GM12801 (cell line): ENCODE measurements around the gene CLEC16A.

ENCODE experiments used
- TF ChIP-seq, protein P1 (sequence below): IDR thresholded peaks from one replicate; pipeline ENCODE4 v1.5.1; 2011; ENCODE audit warnings: control low read depth; ENCODE audit not compliant: insufficient read length; ENCODE audit errors: extremely low read depth

Gene CLEC16A, protein sequence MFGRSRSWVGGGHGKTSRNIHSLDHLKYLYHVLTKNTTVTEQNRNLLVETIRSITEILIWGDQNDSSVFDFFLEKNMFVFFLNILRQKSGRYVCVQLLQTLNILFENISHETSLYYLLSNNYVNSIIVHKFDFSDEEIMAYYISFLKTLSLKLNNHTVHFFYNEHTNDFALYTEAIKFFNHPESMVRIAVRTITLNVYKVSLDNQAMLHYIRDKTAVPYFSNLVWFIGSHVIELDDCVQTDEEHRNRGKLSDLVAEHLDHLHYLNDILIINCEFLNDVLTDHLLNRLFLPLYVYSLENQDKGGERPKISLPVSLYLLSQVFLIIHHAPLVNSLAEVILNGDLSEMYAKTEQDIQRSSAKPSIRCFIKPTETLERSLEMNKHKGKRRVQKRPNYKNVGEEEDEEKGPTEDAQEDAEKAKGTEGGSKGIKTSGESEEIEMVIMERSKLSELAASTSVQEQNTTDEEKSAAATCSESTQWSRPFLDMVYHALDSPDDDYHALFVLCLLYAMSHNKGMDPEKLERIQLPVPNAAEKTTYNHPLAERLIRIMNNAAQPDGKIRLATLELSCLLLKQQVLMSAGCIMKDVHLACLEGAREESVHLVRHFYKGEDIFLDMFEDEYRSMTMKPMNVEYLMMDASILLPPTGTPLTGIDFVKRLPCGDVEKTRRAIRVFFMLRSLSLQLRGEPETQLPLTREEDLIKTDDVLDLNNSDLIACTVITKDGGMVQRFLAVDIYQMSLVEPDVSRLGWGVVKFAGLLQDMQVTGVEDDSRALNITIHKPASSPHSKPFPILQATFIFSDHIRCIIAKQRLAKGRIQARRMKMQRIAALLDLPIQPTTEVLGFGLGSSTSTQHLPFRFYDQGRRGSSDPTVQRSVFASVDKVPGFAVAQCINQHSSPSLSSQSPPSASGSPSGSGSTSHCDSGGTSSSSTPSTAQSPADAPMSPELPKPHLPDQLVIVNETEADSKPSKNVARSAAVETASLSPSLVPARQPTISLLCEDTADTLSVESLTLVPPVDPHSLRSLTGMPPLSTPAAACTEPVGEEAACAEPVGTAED

DNA sequence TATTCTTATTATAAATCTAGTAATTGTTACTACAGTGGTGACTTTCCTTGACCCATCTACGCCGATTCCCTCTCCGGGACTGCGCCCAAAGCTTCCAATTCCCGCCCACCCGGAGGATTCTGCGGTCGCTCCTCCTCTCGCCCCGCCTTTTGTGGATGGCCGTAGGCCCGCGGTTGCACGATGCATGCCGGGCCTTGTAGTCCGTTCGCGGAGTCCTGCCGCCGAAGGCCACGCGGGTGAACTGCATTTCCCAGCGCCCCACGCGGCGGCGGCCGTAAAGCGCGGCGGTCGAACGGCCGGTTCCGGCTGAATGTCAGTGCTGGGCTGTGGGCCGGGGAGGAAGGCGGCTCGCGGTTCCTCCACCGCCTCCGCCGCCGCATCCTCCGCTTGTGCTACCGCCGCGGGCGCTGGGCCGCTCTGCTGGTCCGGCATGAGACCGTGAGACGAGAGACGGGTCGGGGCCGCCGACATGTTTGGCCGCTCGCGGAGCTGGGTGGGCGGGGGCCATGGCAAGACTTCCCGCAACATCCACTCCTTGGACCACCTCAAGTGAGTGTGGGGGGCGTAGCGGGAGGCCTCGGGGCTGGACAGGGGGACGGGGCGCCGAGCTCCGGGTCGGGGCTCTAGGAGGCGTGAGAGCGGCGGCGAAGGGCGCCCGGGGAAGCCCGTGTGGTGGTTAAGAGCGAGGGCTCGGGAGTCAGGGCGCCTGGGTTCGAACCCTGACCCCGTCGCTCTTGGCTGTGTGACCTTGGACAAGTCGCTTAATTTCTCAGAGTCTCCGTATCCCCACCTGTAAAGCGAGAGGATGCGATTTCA is at the start of gene CLEC16A:
TSS of gene CLEC16A (plus strand) at position 316 of the 816 bp plus-strand sequence. CDS start at position 470, 154 bp downstream.
- TF ChIP-seq, protein P1, sequence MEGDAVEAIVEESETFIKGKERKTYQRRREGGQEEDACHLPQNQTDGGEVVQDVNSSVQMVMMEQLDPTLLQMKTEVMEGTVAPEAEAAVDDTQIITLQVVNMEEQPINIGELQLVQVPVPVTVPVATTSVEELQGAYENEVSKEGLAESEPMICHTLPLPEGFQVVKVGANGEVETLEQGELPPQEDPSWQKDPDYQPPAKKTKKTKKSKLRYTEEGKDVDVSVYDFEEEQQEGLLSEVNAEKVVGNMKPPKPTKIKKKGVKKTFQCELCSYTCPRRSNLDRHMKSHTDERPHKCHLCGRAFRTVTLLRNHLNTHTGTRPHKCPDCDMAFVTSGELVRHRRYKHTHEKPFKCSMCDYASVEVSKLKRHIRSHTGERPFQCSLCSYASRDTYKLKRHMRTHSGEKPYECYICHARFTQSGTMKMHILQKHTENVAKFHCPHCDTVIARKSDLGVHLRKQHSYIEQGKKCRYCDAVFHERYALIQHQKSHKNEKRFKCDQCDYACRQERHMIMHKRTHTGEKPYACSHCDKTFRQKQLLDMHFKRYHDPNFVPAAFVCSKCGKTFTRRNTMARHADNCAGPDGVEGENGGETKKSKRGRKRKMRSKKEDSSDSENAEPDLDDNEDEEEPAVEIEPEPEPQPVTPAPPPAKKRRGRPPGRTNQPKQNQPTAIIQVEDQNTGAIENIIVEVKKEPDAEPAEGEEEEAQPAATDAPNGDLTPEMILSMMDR, result no peak

DNA sequence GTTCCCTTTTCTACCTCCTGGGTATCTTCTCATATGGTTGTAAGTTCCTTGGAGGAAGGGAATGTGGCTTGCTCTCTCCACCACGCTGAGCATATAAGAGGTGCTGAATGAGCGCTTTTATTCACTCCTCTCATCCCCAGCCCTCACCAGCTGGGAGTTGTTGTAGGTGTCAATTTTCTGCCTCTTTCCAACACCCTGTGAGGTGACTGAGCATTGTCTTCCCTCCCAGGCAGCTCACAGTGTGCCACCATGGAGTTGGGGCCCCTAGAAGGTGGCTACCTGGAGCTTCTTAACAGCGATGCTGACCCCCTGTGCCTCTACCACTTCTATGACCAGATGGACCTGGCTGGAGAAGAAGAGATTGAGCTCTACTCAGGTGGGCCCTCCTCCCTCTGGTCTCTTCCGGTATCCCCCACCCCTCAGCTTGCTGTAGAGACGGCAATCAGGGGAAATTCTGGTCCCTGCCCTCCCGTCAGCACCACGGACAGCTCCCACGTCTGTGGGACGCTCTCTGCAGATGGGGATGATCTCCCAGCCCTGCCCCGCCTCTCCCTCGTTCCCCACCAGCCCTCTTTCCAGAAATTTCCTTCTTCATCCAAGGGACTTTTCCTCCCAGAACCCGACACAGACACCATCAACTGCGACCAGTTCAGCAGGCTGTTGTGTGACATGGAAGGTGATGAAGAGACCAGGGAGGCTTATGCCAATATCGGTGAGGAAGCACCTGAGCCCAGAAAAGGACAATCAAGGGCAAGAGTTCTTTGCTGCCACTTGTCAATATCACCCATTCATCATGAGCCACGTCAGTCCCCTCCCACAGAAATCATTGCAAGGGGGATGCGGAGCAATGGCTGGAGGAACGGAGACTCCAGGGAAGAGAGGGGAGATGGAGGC is 49.1 kb upstream of the CLEC16A start:
- TF ChIP-seq, protein P1, result no peak

DNA sequence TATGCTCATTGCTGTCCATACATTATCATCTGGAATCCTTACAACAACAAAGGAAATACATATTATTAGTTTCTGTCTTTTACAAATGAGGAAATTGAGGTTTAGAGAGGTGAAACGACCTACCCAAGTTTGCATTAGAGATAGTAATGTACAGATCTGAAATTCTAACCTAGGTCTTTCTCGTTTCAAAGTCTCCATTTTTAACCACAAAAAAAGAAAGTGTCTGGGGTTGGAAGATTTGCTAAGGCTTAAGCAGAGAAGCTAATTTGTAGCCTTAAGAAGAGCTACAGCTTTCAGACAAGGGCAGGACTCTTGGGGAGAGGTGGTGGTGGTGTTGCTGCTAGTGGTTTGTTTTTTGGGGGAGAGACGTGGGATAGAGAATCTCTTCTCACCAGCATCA is 48.2 kb upstream of the CLEC16A start:
- TF ChIP-seq, protein P1, result no peak

DNA sequence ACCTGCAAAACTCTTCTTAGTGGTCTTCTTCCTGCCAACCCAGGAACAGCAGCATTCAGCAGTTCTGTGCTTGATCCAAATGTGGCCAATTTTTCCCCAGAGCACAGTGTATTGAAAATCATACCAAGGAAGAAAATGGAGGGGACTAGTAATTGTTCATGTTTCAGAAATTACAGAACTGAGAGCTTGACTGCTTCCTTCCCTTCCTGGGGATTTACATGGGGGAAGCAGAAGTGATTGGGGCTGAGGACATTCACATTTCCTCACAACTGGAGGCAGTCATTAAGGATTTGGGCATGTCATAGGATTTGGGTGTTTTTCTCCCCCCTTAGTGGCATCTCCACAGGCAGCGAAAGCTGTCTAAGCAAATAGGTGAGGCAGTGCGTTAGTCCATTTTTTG is 47.6 kb upstream of the CLEC16A start:
- TF ChIP-seq, protein P1, result no peak

DNA sequence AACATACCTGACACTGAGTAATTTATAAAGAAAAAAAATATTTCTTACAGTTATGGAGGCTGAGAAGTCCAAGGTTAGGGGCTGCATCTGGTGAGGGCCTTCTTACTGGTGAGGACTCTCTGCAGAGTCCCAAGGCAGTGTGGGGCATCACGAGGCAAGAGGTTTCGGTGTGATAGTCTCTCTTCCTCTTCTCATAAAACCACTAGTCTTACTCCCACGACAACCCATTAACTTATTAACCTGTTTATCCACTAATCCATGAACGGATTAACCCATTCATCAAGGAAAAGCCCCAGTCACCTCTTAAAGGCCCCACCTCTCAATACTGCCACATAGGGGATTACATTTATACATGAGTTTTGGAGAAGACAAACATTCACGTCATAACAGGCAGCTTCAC is 47.2 kb upstream of the CLEC16A start:
- TF ChIP-seq, protein P1, result no peak

DNA sequence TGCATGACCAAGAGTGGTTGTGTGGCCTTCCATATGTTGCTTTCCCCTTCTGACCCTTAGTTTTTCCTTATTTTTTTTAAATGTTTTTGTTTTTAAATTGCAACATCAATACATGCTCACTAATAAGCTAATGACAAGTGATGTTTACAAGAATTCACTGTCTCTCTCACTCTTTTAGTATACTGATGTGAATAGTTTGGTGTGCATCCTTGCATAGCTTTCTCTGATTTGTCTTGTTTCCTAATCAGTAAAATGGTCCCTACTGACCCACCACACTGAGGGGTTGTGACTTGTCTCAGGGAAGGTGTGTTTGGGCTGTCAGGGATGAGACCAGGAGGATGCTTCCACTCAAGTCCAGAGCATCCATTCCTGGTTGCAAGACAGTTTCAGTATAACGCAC is 41.4 kb upstream of the CLEC16A start:
- TF ChIP-seq, protein P1, result no peak
